NT2/D1 (cell line): ENCODE results near the gene SLC19A1.

ENCODE experiments used
- DNase-seq: peaks from one replicate; pipeline ENCODE4 v3.0.0-alpha.2; 2011; ENCODE audit warnings: low read depth, low spot score
- H3K27me3 ChIP-seq: 2 replicates; pipeline ENCODE4 v1.6.0; 2011; ENCODE audit warnings: mild to moderate bottlenecking; ENCODE audit not compliant: insufficient read length, insufficient read depth
- H3K36me3 ChIP-seq: 2 replicates; pipeline ENCODE4 v1.6.1; 2011; ENCODE audit warnings: mild to moderate bottlenecking, low read length, mixed read lengths; ENCODE audit not compliant: insufficient read depth, insufficient read length
- H3K4me1 ChIP-seq: 2 replicates; pipeline ENCODE4 v1.5.1; 2011; ENCODE audit not compliant: insufficient read depth, insufficient read length
- H3K4me3 ChIP-seq: 2 replicates; pipeline ENCODE4 v1.5.1; 2011; ENCODE audit warnings: low read depth; ENCODE audit not compliant: insufficient read length
- H3K9ac ChIP-seq: 2 replicates; pipeline ENCODE4 v1.6.0; 2011; ENCODE audit warnings: low read depth; ENCODE audit not compliant: insufficient read length
- H3K9me3 ChIP-seq: 2 replicates; pipeline ENCODE4 v1.5.1; 2011; ENCODE audit warnings: mild to moderate bottlenecking, low read length; ENCODE audit not compliant: insufficient read depth
- SUZ12 ChIP-seq: IDR thresholded peaks from 2 replicates; pipeline ENCODE4 v1.6.1; 2011; ENCODE audit not compliant: insufficient read length, insufficient read depth; ENCODE audit errors: extremely low read depth
- YY1 ChIP-seq: IDR thresholded peaks from 2 replicates; pipeline ENCODE4 v1.6.1; 2011; ENCODE audit not compliant: insufficient read length, insufficient read depth
- ZNF274 ChIP-seq: IDR thresholded peaks from 2 replicates; pipeline ENCODE4 v1.6.1; 2011; ENCODE audit warnings: mild to moderate bottlenecking, low read depth, low read length

Gene SLC19A1

DNA sequence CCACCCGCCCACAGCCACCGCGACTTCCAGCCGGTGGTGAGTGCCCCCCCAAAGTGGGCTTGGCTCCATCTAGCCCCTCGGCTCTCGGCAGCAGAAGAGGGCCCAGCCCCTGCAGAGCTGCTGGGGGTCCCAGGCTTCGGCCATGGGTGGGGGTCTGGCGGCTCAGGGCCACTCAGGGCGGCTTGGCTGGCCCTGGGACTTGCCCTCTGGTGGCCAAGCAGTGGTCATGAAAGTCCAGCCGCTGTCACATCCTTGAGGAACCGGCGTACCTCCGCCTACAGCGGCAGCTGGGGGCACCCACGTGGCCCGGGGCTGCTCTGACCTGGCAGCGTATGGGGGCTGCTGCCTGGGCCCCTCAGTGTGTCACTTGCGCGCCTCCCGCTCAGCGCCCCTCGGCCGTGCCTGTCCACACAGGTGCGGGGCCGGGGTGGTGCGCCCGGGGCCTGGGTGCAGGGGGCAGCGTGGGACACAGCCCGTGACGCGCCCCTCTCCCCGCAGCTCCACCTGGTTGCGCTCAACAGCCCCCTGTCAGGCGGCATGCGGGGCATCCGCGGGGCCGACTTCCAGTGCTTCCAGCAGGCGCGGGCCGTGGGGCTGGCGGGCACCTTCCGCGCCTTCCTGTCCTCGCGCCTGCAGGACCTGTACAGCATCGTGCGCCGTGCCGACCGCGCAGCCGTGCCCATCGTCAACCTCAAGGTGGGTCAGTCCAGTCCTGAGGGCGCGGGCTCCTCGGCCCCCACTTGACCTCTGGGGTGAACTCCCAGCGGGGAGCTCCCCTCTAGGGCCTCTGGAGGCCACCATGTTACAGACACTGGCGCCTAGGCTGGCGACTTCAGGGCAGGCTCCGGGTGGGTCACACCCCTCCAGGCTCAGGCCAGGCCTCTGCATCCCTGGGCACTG is 32.4 kb downstream of the SLC19A1 start:
- Histone ChIP-seq H3K36me3 (peaks cover 97% of the 10 kb centered on the region), H3K4me3 (no peak overlapping the region), H3K9me3 (no peaks in the 10 kb centered on the region), H3K9ac (no peak overlapping the region), H3K4me1 (peaks cover 23% of the 10 kb centered on the region), H3K27me3 (no peaks in the 10 kb centered on the region)
- TF ChIP-seq YY1 (no peak), SUZ12 (no peak)
- DNase-seq, result no peak

DNA sequence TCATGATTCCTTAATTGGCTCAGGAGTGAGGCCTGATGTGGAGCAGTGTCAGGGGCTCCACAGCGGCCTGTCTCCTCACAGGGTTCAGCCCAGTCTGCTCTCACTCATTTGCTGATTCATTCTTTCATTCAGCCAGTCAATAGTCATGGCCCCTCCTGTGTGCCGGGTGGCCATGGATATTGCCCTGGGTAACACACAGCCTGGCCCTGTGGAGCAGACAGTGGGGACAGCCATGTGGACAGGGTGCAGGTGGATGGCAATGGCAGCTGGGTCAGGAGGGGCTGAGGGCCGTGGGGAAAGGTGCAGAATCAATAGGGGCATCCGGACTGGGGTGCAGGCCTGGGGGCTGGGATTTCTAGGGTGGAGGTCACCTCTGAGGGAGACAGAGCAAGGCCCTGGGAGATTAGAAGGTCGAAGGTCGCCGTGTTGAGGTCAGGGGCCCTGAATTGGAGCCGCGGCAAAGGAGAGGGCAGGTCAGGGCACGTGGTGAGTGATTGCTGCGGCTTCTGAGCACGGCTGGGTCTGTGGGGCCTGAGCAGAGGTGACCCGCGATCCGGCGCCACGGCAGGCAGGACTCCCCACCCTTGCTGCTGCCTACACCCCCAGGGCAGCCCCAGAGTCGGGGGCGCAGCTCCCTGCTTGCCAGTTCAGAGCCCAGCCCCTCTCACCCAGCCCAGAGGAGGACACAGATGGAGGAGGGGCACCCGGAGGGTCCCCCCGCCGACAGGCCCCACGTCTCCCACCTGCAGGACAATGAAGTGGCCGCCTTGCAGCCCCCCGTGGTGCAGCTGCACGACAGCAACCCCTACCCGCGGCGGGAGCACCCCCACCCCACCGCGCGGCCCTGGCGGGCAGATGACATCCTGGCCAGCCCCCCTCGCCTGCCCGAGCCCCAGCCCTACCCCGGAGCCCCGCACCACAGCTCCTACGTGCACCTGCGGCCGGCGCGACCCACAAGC is 33.4 kb downstream of the SLC19A1 start:
- H3K4me1 ChIP-seq, result peaks cover 26% of the 10 kb centered on the region
- no peak overlapping the region for H3K4me3 ChIP-seq
- H3K9me3 ChIP-seq, result no peaks in the 10 kb centered on the region
- H3K9ac ChIP-seq, result no peak overlapping the region
- TF ChIP-seq ZNF274 (no peak), YY1 (no peak), SUZ12 (no peak)
- DNase-seq, result no peak
- peaks cover 97% of the 10 kb centered on the region for H3K36me3 ChIP-seq
- H3K27me3 ChIP-seq, result no peaks in the 10 kb centered on the region

DNA sequence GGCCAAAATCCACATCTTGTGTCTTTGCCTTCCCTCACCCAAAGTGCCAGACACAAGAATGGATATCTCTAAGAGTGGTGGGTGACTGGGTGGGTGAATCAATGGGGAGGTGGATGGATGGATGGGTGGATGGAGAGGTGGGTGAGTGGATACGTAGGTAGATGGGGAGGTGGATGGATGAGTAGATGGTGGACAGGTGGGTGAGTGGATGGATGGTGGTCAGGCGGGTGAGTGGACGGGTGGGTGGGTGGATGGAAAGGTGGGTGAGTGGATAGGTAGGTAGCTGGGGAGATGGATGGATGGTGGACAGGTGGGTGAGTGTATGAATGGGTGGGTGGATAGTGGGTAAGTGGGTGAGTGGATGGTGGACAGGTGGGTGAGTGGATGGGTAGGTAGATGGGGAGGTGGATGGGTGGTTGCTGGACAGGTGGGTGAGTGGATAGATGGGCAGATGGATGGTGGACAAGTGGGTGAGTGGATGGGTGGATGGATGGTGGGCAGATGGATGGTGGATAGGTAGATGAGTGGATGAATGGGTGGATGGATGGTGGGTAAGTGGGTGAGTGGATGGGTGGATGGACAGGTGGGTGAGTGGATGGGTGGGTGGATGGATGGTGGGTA is 34.2 kb downstream of the SLC19A1 start:
- DNase-seq, result no peak
- TF ChIP-seq YY1, result no peak
- no peak for TF ChIP-seq ZNF274
- TF ChIP-seq SUZ12, result no peak
- Histone ChIP-seq H3K27me3 (no peaks in the 10 kb centered on the region), H3K36me3 (peaks cover 91% of the 10 kb centered on the region), H3K9ac (no peak overlapping the region), H3K4me3 (no peak overlapping the region), H3K9me3 (no peaks in the 10 kb centered on the region), H3K4me1 (peaks cover 24% of the 10 kb centered on the region)

DNA sequence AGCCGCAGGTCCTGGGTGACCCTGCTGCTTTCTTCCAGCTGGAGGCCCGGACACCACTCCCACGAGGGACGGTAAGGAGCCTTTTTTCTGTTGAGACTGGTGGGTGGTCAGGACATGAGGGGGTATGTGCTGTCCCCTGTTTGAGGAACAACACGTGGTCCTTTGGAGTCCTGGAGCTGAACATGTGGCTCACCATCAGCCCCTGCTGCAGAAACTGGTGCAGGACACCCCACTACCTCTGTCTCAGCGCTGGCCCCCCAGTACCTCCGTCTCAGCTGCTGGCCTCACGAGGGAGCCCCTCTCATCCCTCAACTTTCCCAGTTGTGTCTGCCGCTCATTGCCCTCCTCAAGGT is 34.7 kb downstream of the SLC19A1 start:
- H3K27me3 ChIP-seq, result no peaks in the 10 kb centered on the region
- no peak overlapping the region for H3K9ac ChIP-seq
- TF ChIP-seq SUZ12, result no peak
- no peak for TF ChIP-seq YY1
- no peak for TF ChIP-seq ZNF274
- H3K4me1 ChIP-seq, result peaks cover 22% of the 10 kb centered on the region
- H3K36me3 ChIP-seq, result peaks cover 89% of the 10 kb centered on the region
- DNase-seq, result no peak
- H3K4me3 ChIP-seq, result no peak overlapping the region
- no peaks in the 10 kb centered on the region for H3K9me3 ChIP-seq

DNA sequence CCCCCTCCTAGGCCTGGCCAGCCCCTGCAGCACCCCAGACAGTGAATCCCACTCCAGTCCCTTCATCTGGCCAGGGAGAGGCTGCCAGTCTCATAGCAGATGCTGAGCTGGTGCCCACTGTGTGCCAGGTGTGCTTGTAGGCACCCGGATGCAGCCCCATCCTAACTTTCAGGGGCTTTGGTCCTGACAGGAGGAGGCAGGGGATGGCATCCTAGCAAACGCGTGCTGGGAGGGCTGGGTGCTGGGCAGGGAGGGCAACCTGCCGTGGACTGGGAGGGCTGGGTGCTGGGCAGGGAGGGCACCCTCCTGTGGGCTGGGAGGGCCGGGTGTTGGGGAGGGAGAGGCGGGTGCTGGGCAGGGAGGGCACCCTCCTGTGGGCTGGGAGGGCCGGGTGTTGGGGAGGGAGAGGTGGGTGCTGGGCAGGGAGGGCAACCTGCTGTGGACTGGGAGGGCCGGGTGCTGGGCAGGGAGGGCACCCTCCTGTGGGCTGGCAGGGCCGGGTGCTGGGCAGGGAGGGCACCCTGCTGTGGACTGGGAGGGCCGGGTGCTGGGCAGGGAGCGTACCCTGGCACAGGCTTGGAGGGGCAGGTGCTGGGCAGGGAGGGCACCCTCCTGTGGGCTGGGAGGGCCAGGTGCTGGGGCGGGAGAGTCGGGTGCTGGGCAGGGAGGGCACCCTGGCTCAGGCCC is 35.3 kb downstream of the SLC19A1 start:
- Histone ChIP-seq H3K9ac (no peak overlapping the region), H3K36me3 (peaks cover 88% of the 10 kb centered on the region), H3K4me1 (peaks cover 21% of the 10 kb centered on the region), H3K9me3 (no peaks in the 10 kb centered on the region), H3K4me3 (no peak overlapping the region), H3K27me3 (no peaks in the 10 kb centered on the region)
- TF ChIP-seq YY1 (no peak), SUZ12 (no peak), ZNF274 (no peak)
- no peak for DNase-seq

DNA sequence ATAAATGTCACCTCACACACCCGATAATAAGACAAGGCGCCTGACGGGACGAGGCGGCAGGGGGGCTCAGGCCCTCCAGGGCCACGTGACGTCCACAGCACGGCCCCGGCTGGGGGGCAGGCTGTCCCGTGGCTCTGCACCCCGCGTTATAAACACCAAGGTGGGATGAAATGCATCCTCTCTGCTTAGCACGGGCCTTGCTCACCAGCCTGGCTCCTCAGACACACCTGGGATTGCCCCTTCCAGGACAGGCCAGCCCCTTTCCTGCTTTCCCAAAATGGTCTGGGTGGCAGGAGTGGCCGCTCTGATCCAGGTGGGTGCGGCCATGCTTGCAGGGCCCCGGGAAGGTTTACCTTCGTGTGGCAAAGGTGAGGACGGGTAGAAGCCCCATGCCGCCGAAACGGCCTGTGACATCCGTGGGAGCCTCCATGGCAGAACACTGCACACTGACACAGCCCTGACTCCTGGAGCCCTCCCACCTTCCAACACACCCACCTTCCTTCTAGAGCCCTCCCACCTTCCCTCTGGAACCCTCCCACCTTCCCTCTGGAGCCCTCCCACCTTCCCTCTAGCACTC is 35.9 kb downstream of the SLC19A1 start:
- peaks cover 85% of the 10 kb centered on the region for H3K36me3 ChIP-seq
- TF ChIP-seq SUZ12, result no peak
- no peak for TF ChIP-seq ZNF274
- no peak for TF ChIP-seq YY1

More for the DNA sequence above, 35.9 kb downstream of the SLC19A1 start:
- no peaks in the 10 kb centered on the region for H3K27me3 ChIP-seq
- peaks cover 18% of the 10 kb centered on the region for H3K4me1 ChIP-seq
- H3K9me3 ChIP-seq, result no peaks in the 10 kb centered on the region
- no peak for DNase-seq
- no peak overlapping the region for H3K9ac ChIP-seq
- H3K4me3 ChIP-seq, result no peak overlapping the region
